HepG2 (cell line): Measurements from ENCODE around the gene GSC2. TPM values are rescaled to one million over a fixed set of nuclear protein-coding genes. Genes with fewer than 3 reads are reported as not detected.

Experiments
- ATAC-seq: fragments of 200-7000 bp; cut with Tn5 transposase; 3 replicates; pipeline ENCODE4 v1.9.1; 2020; ENCODE audit warnings: mild to moderate bottlenecking, moderate library complexity
- BruUV-seq: library from RNA; stranded (reverse); fragments of 400-500 nt; replicated peaks from 2 replicates; lab custom pipeline; 2021; lab: Mats Ljungman, UMichigan
- CTCF ChIA-PET: fragments of 300-600 bp; formaldehyde crosslinking; extraction: SDS; loops from one replicate; lab custom pipeline; 2021; ENCODE audit warnings: low total read pairs, inconsistent platforms, low intra/inter-chr PET ratio; lab: Yijun Ruan, JAX
- POLR2A ChIA-PET: fragments of 350-600 bp; sonication (Branson Sonifier 250); formaldehyde crosslinking; loops from one replicate; lab custom pipeline; 2020; ENCODE audit warnings: antibody characterized with exemption, inconsistent platforms; lab: Yijun Ruan, JAX
- DNase-seq: peaks from one replicate; pipeline ENCODE4 v3.0.0-alpha.2; 2015; ENCODE audit warnings: low spot score
- FAIRE-seq: peaks from 3 replicates; lab custom pipeline; 2011; peaks lifted over from hg19 to GRCh38; lab: Jason Lieb, UNC
- H2AFZ ChIP-seq: one replicate; pipeline ENCODE4 v1.6.1; 2011; ENCODE audit warnings: low read length, inconsistent platforms
- H3K27ac ChIP-seq: fragments of 300-600 bp; 3 replicates; pipeline ENCODE4 v1.8.0; 2011; ENCODE audit warnings: mixed run types, mild to moderate bottlenecking, mixed read lengths, low read length, inconsistent platforms; ENCODE audit not compliant: insufficient read depth; ENCODE audit errors: extremely low read length
- H3K27me3 ChIP-seq, 2 experiments: fragments of 200-600 bp in 1 of 2; 2 replicates in 1 of 2; 3 replicates in 1 of 2; pipeline versions ENCODE4 v1.6.0 to v1.8.0; 2011; ENCODE audit warnings: low read length in 2 of 2, mild to moderate bottlenecking in 2 of 2, moderate library complexity in 2 of 2, inconsistent platforms in 1 of 2; ENCODE audit not compliant: insufficient read depth in 2 of 2, control insufficient read depth in 1 of 2
- H3K36me3 ChIP-seq, 2 experiments: fragments of 200-600 bp in 1 of 2; replicated peaks in 1 of 2; 2 replicates in 1 of 2; 3 replicates in 1 of 2; pipeline versions ENCODE4 v1.5.1 to v1.8.0; 2011; ENCODE audit warnings: low read length in 2 of 2, inconsistent platforms in 1 of 2; ENCODE audit not compliant: insufficient read depth in 2 of 2, control insufficient read depth in 1 of 2
- H3K4me1 ChIP-seq: 2 replicates; pipeline ENCODE4 v1.5.1; 2012; ENCODE audit warnings: low read length, inconsistent platforms; ENCODE audit not compliant: insufficient read depth
- H3K4me2 ChIP-seq: 2 replicates; pipeline ENCODE4 v1.6.0; 2011; ENCODE audit warnings: low read depth, low read length, inconsistent platforms
- H3K4me3 ChIP-seq, 3 experiments: fragments of 200-600 bp in 1 of 3; sonication (generic), shearing (Covaris generic) in 1 of 3; replicated peaks in 1 of 3; 2 replicates each; pipeline ENCODE4 v1.5.1; 2011 to 2016; ENCODE audit warnings: low read length in 3 of 3, inconsistent platforms in 2 of 3, low read depth in 2 of 3, mild to moderate bottlenecking in 2 of 3, control low read depth in 1 of 3, mixed read lengths in 1 of 3; ENCODE audit not compliant: insufficient read depth in 1 of 3
- H3K79me2 ChIP-seq: one replicate; pipeline ENCODE4 v1.6.1; 2011; ENCODE audit warnings: low read length, inconsistent platforms; ENCODE audit not compliant: insufficient read depth
- H3K9ac ChIP-seq: 2 replicates; pipeline ENCODE4 v1.6.0; 2011; ENCODE audit warnings: mild to moderate bottlenecking, low read depth, low read length, inconsistent platforms; ENCODE audit not compliant: insufficient read depth
- H3K9me3 ChIP-seq: 2 replicates; pipeline ENCODE4 v1.5.1; 2012; ENCODE audit warnings: mild to moderate bottlenecking, low read length
- H4K20me1 ChIP-seq: 2 replicates; pipeline ENCODE4 v1.6.0; 2011; ENCODE audit warnings: inconsistent platforms, mild to moderate bottlenecking, low read length, moderate library complexity; ENCODE audit not compliant: insufficient read depth
- AFF4 ChIP-seq: sonication (generic); formaldehyde crosslinking; IDR thresholded peaks from 2 replicates; pipeline ENCODE4 v1.4.0; 2020; ENCODE audit warnings: missing genetic modification reagents
- CSRNP2 ChIP-seq: sonication (generic); formaldehyde crosslinking; conservative IDR thresholded peaks from 2 replicates; pipeline ENCODE4 v1.8.0; 2022; ENCODE audit warnings: low read depth, missing genetic modification reagents
- IKZF4 ChIP-seq: sonication (generic); formaldehyde crosslinking; IDR thresholded peaks from 2 replicates; pipeline ENCODE4 v1.5.1; 2020; ENCODE audit warnings: borderline replicate concordance, mild to moderate bottlenecking, low read depth, missing genetic modification reagents; ENCODE audit errors: not compliant biosample characterization
- SCMH1 ChIP-seq: sonication (generic); formaldehyde crosslinking; IDR thresholded peaks from 2 replicates; pipeline ENCODE4 v1.9.0; 2021; ENCODE audit warnings: missing genetic modification reagents, mild to moderate bottlenecking, borderline replicate concordance
- SKIL ChIP-seq: sonication (generic); formaldehyde crosslinking; IDR thresholded peaks from 2 replicates; pipeline ENCODE4 v1.8.0; 2022; ENCODE audit warnings: missing genetic modification reagents, mild to moderate bottlenecking, moderate library complexity, borderline replicate concordance
- TFE3 ChIP-seq: IDR thresholded peaks from 2 replicates; pipeline ENCODE4 v1.6.1; 2016
- ZMAT3 ChIP-seq: sonication (generic); formaldehyde crosslinking; conservative IDR thresholded peaks from 2 replicates; pipeline ENCODE4 v1.7.0; 2021; ENCODE audit warnings: missing genetic modification reagents
- ZNF235 ChIP-seq: sonication (generic); formaldehyde crosslinking; IDR thresholded peaks from 2 replicates; pipeline ENCODE4 v1.8.1; 2023; ENCODE audit warnings: mild to moderate bottlenecking, missing genetic modification reagents, borderline replicate concordance
- ZNF563 ChIP-seq: sonication (generic); formaldehyde crosslinking; IDR thresholded peaks from 2 replicates; pipeline ENCODE4 v1.8.0; 2022; ENCODE audit warnings: mild to moderate bottlenecking, moderate library complexity, missing genetic modification reagents
- ZNF761 ChIP-seq: sonication (generic); formaldehyde crosslinking; conservative IDR thresholded peaks from 2 replicates; pipeline ENCODE4 v1.4.0; 2020; ENCODE audit warnings: mild to moderate bottlenecking, missing genetic modification reagents
- ZNF777 ChIP-seq: sonication (generic); formaldehyde crosslinking; IDR thresholded peaks from 2 replicates; pipeline ENCODE4 v1.4.0; 2020; ENCODE audit warnings: missing genetic modification reagents
- ZNF782 ChIP-seq: sonication (generic); formaldehyde crosslinking; IDR thresholded peaks from 2 replicates; pipeline ENCODE4 v1.4.0; 2020; ENCODE audit warnings: missing genetic modification reagents, mild to moderate bottlenecking, borderline replicate concordance
- WGBS: methylation state at CpG from one replicate; pipeline ENCODE4 v1.1.6; 2017; ENCODE audit warnings: low lambda C conversion rate; 5-methylcytosine and 5-hydroxymethylcytosine counted together
- in situ Hi-C: cut with HindIII; loops from 2 replicates; pipeline ENCODE4 v1.10.0; 2017; ENCODE audit warnings: low pct_unique_long_range_greater_than_20kb; ENCODE audit not compliant: extremely low pct_ligation_motif_present
- intact Hi-C: fragments of 100-400 bp; cut with micrococcal nuclease; formaldehyde crosslinking; loops from one replicate; pipeline ENCODE4 v1.10.0; 2022; ENCODE audit not compliant: unreplicated experiment
- polyA plus RNA-seq, 8 experiments: library from polyadenylated mRNA; depleted of rRNA in 3 of 8; stranded (reverse) in 7 of 8; unstranded in 1 of 8; fragments of >200 nt; fragmentation: Illumina TruSeq in 4 of 8; extraction: Trizol in 4 of 8; gene quantifications; 2 replicates each; pipeline versions ENCODE4 v1.2.1 to v1.2.3, GENCODE V29; 2011 to 2016; ENCODE audit warnings: low read depth in 4 of 8, missing spikeins in 1 of 8, mixed read lengths in 1 of 8; ENCODE audit not compliant: insufficient read depth in 1 of 8
- total RNA-seq, 5 experiments: library from RNA; depleted of rRNA; stranded (reverse); fragments of >200 nt; fragmentation: Illumina TruSeq; extraction: Trizol; gene quantifications; 2 replicates each; pipeline ENCODE4 v1.2.3, GENCODE V29; 2016; ENCODE audit warnings: low read depth in 1 of 5

Gene GSC2
- total and polyA plus RNA-seq, 2 of the 13 experiments (the other 11 are each of a cell fraction or from before 2014, with no cell fraction given), result not detected

GRCh38 chr22:19178657-19179496, 28.8 kb upstream of the GSC2 start, which contains the start of gene SLC25A1:
Gene SLC25A1, minus strand, starts transcription at chr22:19178736. Its CDS starts 63 bp downstream, at chr22:19178673.
- DNase-seq (peak; percentile 83), FAIRE-seq (peak; percentile 4), ATAC-seq (peak; percentile 76)
- Histone ChIP-seq H3K27ac (peak within 1 kb of the TSS; percentile 95), H3K36me3 (peaks cover 3 to 15% of the 10 kb centered on the region in 2 experiments; a peak in 3 of 5 replicates), H3K4me1 (peaks cover 54% of the 10 kb centered on the region), H3K4me3 (peak within 1 kb of the TSS; percentile 80 to 94 (median 92)), H2AFZ (no peak within 1 kb of the TSS), H4K20me1 (peaks cover 13% of the 10 kb centered on the region), H3K27me3 (no peaks in the 10 kb centered on the region), H3K9me3 (no peaks in the 10 kb centered on the region), H3K9ac (peak within 1 kb of the TSS; percentile 90), H3K79me2 (peaks cover 17% of the 10 kb centered on the region), H3K4me2 (peak within 1 kb of the TSS; percentile 96)
- CTCF ChIA-PET, result no interaction called here
- intact Hi-C loops, result loop anchor here (1.0 to 5.0 kb wide), 3 partner anchors 35 to 253 kb away; partner anchors contain the start of genes ESS2, HIRA and MRPL40
- WGBS, result under 1% methylated on average over 16 of the region's 86 CpGs
- TSS peak; percentile 89 for BruUV-seq
- in situ Hi-C loops, result no loop called here
- POLR2A ChIA-PET, result interaction anchor here (0.5 to 3.6 kb wide), 21 partner anchors 8 to 661 kb away, joined by 3 to 22 read pairs (median 4); partner anchors contain the start of genes C22orf39, CDC45, CLTCL1 and DGCR2
- TF ChIP-seq ZNF235 (CRISPR knock-in tag) (peak; percentile 48; the same call in 1 of the 2 replicates), ZMAT3 (peak; percentile 70; the same call in 1 of the 2 replicates), ZNF777 (CRISPR knock-in tag) (no peak), TFE3 (CRISPR knock-in tag) (no peak), ZNF782 (no peak), IKZF4 (CRISPR knock-in tag) (no peak), ZNF563 (CRISPR knock-in tag) (peak; percentile 63), AFF4 (CRISPR knock-in tag) (no peak), SCMH1 (CRISPR knock-in tag) (no peak), CSRNP2 (0 out of 2 replicates have a peak, but pooled peaks have one; percentile 62), SKIL (CRISPR knock-in tag) (peak; percentile 35; the same call in 1 of the 2 replicates), ZNF761 (no peak)
